HG03378 (cell line): ENCODE data around the gene KDM8.
A peak's percentile ranks its signal among the peaks of the same experiment; 100 is the strongest.
"Not testable (repeated sequence)": the region's sequence is repeated elsewhere in the genome, so short reads cannot be mapped to it uniquely, and the experiment has no call there.

Source experiments
- ATAC-seq: cut with Tn5 transposase; IDR thresholded peaks from one replicate; pipeline ENCODE4 v1.9.1; 2021; ENCODE audit warnings: mild to moderate bottlenecking, moderate library complexity; ENCODE audit not compliant: unreplicated experiment

KDM8 gene

DNA sequence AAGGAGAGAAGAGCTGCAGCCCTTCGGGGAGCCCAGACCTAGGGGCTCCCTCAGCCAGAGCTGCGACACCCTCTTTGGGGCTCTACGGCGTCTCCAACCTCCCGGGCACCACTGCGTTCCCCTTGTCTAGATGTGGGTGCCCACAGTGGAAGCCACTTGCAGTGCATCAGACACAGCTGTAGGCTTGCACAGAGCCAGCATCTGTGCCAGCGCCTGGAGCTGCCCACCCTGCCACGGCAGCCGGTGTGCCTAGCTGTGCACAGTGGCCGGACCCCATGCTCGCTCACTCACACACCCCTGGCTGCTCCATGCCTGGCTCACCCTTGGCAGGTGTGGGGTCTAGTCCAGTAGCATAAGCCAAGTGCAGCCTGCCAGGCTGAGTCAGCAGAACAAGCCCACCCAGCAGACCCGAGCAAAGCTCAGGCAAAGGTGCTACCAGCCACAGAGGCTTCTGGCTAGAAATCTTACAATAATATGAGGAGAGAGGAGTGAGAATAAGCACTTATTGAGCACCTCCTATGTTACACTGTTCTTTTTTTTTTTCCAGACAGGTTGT is 12.9 kb upstream of the KDM8 start:
- ATAC-seq: no peak

DNA sequence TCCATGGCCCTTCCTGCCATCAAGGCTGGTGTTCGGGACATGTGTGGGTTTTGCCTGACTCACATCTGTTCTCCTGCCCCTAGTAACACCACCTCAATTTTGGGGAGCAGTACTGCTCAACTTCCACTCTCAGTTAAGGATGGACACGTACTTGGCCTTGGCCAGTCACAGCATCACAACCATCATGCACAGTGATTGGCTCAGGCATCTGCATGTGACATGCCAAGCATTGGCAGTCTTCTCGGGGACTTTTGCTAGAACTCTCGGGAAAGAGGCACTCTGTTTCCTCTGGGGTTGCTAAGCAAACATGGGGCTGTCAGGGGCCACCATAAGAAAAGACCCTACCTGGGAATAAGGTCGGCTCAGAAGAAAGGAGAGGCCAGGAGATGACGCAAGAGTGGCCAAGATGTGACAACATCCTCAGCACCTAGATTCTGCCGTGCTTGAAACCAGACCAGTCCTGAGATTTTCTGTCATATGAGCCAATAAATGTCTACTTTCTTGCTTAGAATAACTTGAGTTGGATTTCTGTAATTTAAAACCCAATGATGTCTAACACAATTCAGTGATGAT is 11.9 kb upstream of the KDM8 start:
- no peak for ATAC-seq

GRCh38 chr16:27193300-27193990 is 9.9 kb upstream of the KDM8 start:
- no peak for ATAC-seq

DNA sequence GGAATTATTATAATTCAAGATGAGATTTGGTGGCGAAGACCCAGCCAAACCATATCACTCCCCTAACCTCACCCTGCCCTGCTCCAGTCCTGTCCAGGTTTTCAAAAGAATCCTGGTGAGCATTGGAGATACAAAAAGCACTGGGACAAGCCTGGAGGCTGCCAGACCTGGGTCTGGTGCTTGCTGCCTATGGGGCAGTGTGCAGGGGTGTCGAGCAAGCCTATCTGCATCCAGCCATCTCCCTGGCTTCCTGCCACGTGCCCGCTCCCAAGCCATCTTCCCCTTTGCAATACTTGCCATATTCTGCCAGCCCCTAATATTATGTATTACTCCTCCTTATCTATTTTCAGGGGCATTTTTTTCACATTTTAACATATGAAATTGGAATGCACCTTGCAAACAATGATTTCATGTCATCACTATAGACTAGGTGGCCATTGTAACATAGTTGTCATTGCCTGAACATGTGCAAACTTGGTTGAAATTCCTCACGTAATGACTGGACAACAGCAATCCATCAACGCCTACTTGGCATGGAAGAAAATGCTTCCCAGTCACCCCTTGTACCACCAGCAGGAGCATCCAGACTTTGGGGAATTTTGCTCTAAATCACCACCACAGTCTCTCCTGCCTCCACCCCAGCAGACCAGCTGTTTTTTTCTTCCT is 8.1 kb upstream of the KDM8 start:
- ATAC-seq: no peak

DNA sequence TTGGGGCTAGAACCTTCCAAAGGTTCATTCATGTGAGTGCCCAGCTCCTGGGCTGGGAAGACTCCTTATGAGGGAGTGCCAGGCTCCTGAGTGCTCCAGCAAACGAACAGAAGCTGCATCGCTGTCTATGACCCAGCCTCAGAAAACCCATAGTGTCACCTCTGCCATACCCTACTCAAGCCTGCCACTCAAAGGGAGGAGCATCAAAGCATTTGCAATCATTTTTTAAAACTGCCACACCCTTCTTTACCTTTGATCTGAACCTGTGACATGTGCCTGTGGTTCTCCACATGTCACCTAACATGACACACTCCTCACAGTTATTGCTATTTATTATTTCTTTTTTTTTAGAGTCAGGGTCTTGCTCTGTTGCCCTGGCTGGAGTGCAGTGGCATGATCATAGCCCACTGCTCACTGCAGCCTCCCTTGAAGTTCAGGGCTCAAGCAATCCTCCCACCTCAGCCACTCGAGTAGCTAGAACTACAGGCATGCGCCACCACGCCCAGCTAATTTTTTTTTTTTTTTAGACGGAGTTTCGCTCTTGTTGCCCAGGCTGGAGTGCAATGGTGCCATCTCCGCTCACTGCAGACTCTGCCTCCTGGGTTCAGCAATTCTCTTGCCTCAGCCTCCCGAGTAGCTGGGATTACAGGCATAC is 7.3 kb upstream of the KDM8 start:
- ATAC-seq: no peak

GRCh38 chr16:27197004-27197403 is 6.3 kb upstream of the KDM8 start:
- no peak for ATAC-seq

DNA sequence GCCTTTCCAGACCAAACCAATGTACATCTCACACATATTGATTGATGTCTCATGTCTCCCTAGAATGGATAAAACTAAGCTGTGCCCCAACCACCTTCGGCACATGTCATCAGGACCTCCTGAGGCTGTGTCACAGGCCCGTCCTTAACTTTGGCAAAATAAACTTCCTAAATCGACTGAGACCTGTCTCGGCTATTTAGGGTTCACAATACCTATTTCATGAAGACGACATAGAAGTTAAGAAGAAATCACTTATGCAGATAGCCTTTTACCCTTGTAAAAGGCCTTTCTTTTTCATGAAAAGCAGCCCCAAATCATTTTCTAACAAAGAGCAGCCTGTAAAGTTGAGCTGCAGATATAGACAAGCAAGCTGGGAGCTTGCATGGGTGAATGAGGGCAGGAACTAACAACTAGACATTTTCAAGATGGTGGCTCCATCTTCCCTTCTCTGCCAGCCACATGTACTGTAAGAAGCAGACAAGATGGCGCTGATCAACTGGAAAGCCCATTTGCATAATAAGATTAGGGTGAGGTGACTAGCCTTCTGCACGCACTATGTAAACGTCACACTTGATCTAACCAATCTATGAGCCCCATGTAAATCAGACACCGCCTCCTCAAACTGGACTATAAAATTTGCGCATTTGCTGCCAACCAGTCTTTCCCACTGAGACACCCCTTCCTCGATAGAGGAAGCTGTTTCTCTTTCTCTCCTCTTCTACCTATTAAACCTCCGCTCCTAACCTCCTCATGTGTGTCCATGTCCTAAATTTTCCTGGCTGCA is 4.7 kb upstream of the KDM8 start:
- ATAC-seq: no peak

GRCh38 chr16:27199235-27199586 is 4.1 kb upstream of the KDM8 start:
- no peak for ATAC-seq

DNA sequence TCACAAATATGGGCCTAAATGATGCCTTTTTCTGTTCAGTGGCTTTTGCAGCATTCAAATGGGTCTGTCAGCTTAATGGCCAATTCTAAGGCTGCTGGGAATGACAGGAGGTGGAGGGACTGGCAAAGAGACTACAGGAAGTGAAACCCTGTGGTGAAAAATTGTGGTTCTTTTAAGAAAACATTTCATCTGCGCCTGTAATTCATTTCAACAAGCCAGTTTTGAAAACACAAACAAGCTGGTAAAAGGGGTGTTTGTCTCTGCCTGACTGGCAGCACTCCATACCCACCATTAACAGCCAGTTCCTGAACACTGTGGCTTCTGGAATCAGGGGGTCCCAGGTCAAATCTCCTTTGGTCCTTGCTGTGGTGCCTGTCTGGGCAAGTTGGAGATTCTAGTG is 3.6 kb upstream of the KDM8 start:
- peak; percentile 36 for ATAC-seq

DNA sequence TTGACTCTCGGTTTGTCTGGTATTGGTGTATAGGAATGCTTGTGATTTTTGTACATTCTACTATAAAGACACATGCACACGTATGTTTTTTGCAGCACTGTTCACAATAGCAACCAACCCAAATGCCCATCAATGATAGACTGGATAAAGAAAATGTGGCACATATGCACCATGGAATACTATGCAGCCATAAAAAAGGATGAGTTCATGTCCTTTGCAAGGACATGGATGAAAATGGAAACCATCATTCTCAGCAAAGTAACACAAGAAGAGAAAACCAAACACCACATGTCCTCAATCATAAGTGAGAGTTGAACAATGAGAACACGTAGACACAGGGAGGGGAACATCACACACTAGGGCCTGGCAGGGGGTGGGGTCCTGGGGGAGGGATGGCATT is 2.4 kb upstream of the KDM8 start:
- not testable (repeated sequence) for ATAC-seq

DNA sequence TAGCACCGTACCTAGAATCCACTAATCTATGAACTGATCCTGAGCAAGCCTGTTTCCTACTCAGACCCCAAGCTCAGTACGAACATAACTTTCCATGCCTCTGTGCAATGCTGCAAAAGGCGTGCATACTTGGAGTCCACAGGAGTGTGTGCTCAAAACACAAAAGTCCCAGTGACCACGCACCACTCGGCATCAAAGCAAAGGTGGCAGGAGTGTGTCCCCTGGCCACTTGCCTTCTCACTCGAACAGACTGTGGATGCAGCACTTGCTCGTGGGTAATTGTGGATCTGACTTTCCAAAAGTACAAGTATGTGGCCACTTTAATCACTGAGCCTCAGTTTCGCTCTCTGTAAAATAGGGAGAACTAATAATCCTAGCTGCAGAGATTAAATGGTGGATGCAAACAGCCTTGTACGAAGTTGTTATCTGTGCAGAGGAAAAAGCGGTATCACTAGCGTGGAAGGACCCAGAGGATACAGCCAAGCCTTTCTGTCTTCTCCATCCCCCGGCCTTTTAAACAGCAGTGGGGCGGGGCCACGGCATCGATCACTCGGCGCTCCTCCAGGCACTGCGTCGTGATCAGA is 311 bp upstream of the KDM8 start:
- peak; percentile 54 for ATAC-seq

- no peak for ATAC-seq
Observed at GRCh38 chr16:27204312-27204915, 1.1 kb downstream of the KDM8 start.

DNA sequence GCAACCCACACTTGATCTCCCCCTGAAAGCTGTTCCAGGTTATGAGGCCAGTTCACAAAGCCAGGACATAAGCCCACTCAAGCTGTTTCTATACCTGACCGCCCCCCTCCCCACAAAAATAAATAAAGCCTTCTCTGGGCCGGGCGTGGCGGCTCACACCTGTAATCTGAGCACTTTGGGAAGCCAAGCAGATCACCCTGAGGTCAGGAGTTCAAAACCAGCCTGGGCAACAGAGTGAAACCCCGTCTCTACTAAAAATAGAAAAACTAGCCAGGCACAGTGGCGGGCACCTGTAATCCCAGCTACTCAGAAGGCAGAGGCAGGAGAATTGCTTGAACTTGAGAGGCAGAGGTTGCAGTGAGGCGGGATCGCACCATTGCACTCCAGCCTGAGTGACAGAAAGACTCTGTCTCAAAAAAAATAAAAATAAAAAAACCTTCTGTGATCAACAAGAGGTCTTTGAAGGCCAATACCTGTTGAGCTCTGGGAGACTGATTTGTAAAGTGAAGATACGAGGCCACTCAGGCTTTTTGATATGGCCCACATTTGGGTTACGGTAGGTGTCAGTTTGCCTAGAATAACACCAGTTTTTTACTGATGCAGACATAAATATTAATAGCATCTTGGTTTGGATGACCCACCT is 2.2 kb downstream of the KDM8 start:
- no peak for ATAC-seq

DNA sequence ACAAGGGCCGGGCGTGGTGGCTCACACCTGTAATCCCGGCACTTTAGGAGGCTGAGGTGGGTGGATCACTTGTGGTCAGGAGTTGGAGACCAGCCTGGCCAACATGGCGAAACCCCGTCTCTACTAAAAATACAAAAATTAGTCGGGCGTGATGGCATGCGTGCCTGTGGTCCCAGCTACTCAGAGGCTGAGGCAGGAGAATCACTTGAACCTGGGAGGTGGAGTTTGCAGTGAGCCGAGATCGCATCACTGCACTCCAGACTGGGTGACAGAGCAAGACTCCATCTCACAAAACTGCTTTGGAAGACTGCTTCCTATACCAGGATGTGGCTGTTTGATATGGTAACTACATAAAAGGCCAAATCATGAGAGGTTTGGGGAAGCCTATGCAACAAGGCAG is 3.8 kb downstream of the KDM8 start:
- not testable (repeated sequence) for ATAC-seq

DNA sequence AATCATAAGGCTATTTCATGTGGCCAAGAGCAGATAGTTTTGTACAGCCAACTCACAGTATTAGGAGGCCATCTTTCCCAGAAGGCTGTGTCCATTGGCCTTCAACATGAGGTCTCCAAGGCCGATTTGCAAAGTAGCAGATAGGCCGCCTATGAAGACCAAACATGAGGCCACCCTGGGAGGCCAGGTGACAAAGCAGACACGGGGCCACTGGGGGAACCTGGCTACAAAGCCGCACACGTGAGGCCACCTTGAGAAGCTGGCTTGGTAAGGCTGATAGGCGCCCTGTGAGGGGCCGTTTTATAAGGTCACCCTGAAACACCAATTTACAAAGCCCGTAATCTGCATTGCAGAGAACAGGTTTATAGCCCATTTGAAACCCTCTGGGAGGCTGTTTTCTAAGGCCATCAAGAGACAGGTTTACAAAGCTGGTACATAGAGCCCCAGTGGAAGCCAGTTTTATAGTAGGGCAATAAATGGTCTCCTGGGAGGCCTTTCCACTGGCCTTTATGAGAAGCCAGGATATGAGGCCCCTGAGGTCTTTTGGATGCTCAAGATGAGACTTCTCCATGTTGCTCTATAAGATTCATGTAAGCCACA is 4.9 kb downstream of the KDM8 start:
- ATAC-seq: no peak

GRCh38 chr16:27208796-27209195 is 5.5 kb downstream of the KDM8 start:
- no peak for ATAC-seq

- no peak for ATAC-seq
Observed at GRCh38 chr16:27209591-27209990, 6.3 kb downstream of the KDM8 start.

- no peak for ATAC-seq
Observed at GRCh38 chr16:27210174-27210573, 6.8 kb downstream of the KDM8 start.

DNA sequence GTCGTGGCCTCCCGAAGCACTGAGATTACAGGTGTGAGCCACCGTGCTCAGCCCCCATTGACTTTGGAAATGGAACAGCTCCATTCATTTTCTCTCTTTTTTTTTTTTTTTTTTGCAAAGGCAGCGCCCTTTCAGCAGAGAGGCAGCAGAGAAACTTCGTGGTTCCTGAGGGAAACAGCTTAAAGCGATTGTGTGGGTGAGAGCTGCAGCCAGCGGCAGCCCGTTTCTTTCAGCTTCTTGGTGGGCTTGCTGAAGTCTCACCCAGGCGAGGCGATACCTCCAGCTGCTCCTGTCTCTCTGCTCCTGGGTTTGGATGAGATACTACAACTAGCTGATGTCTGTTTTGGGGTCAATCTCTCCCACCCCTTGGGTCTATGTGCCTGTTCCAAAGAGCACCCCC is 7.7 kb downstream of the KDM8 start:
- ATAC-seq: no peak
